ENCODE results near the gene ROGDI. TPM values are rescaled to one million over a fixed set of nuclear protein-coding genes. Genes with fewer than 3 reads are reported as not detected.

ROGDI gene
- total and polyA plus RNA-seq, 2 of the 13 experiments (the other 11 are each of a cell fraction or from before 2014, with no cell fraction given) = 19.2 to 42.1 TPM

DNA sequence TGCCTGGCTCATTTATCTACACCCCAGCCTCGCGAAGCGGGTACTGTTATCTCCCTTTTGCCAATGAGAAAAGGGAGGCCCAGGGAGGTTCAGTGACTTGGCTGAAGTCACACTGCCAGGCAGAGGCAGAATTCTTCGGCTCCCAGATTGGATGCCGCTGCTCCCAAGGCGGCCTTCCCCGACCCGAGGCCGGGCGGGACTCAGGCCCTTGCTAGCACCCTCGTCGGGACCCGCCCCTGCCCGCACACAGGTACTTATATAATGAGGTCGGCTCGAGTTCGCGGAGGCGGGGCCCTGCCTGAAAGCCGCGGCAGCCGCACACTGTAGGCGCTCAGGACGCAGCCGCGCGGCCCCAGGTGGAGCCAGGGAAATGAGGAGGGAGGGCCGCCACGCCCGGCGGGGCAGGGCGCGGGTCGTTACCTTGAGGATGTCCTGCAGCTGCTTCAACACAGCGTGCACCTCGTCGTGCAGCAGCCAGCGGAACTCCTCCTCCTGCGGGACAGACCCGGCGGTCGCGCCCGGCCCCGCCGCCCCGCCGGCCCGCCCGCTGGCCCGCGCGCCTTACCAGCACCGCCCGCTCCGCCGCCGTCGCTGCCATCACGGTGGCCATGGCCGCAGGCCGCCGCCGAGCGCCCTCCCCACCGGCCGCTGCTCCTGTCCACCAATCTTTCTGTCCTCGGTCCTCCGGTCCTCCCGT lies at the start of gene ROGDI (continued):
- TF ChIP-seq, protein P1, sequence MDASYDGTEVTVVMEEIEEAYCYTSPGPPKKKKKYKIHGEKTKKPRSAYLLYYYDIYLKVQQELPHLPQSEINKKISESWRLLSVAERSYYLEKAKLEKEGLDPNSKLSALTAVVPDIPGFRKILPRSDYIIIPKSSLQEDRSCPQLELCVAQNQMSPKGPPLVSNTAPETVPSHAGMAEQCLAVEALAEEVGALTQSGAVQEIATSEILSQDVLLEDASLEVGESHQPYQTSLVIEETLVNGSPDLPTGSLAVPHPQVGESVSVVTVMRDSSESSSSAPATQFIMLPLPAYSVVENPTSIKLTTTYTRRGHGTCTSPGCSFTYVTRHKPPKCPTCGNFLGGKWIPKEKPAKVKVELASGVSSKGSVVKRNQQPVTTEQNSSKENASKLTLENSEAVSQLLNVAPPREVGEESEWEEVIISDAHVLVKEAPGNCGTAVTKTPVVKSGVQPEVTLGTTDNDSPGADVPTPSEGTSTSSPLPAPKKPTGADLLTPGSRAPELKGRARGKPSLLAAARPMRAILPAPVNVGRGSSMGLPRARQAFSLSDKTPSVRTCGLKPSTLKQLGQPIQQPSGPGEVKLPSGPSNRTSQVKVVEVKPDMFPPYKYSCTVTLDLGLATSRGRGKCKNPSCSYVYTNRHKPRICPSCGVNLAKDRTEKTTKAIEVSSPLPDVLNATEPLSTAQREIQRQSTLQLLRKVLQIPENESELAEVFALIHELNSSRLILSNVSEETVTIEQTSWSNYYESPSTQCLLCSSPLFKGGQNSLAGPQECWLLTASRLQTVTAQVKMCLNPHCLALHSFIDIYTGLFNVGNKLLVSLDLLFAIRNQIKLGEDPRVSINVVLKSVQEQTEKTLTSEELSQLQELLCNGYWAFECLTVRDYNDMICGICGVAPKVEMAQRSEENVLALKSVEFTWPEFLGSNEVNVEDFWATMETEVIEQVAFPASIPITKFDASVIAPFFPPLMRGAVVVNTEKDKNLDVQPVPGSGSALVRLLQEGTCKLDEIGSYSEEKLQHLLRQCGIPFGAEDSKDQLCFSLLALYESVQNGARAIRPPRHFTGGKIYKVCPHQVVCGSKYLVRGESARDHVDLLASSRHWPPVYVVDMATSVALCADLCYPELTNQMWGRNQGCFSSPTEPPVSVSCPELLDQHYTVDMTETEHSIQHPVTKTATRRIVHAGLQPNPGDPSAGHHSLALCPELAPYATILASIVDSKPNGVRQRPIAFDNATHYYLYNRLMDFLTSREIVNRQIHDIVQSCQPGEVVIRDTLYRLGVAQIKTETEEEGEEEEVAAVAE (CRISPR knock-in tag; IDR thresholded peaks at IDR 0.05; ENCODE audit: borderline replicate concordance) = no peak
- 0 out of 2 replicates have a peak, but pooled peaks have one; percentile 22 for TF ChIP-seq ZNF572 (CRISPR knock-in tag; IDR thresholded peaks at IDR 0.05)
- 0 out of 2 replicates have a peak, but pooled peaks have one; percentile 27 for TF ChIP-seq ZNF292 (CRISPR knock-in tag; IDR thresholded peaks at IDR 0.05; ENCODE audit: borderline replicate concordance, low read depth)
- TF ChIP-seq ZIK1 (CRISPR knock-in tag; IDR thresholded peaks at IDR 0.05; ENCODE audit: borderline replicate concordance, low read depth) = no peak
- no peak for TF ChIP-seq ZNF44 (CRISPR knock-in tag; IDR thresholded peaks at IDR 0.05)
- TF ChIP-seq ZNF549 (CRISPR knock-in tag; IDR thresholded peaks at IDR 0.05) = no peak
- no peak for TF ChIP-seq ZNF354B (CRISPR knock-in tag; IDR thresholded peaks at IDR 0.05)
- TF ChIP-seq SIX4 (CRISPR knock-in tag; IDR thresholded peaks at IDR 0.05) = 0 out of 2 replicates have a peak, but pooled peaks have one; percentile 39
- TF ChIP-seq, protein P2, sequence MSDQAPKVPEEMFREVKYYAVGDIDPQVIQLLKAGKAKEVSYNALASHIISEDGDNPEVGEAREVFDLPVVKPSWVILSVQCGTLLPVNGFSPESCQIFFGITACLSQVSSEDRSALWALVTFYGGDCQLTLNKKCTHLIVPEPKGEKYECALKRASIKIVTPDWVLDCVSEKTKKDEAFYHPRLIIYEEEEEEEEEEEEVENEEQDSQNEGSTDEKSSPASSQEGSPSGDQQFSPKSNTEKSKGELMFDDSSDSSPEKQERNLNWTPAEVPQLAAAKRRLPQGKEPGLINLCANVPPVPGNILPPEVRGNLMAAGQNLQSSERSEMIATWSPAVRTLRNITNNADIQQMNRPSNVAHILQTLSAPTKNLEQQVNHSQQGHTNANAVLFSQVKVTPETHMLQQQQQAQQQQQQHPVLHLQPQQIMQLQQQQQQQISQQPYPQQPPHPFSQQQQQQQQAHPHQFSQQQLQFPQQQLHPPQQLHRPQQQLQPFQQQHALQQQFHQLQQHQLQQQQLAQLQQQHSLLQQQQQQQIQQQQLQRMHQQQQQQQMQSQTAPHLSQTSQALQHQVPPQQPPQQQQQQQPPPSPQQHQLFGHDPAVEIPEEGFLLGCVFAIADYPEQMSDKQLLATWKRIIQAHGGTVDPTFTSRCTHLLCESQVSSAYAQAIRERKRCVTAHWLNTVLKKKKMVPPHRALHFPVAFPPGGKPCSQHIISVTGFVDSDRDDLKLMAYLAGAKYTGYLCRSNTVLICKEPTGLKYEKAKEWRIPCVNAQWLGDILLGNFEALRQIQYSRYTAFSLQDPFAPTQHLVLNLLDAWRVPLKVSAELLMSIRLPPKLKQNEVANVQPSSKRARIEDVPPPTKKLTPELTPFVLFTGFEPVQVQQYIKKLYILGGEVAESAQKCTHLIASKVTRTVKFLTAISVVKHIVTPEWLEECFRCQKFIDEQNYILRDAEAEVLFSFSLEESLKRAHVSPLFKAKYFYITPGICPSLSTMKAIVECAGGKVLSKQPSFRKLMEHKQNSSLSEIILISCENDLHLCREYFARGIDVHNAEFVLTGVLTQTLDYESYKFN (CRISPR knock-in tag; conservative IDR thresholded peaks at IDR 0.05) = peak; percentile 21; the same call in 1 of the 2 replicates
- TF ChIP-seq, protein P3, sequence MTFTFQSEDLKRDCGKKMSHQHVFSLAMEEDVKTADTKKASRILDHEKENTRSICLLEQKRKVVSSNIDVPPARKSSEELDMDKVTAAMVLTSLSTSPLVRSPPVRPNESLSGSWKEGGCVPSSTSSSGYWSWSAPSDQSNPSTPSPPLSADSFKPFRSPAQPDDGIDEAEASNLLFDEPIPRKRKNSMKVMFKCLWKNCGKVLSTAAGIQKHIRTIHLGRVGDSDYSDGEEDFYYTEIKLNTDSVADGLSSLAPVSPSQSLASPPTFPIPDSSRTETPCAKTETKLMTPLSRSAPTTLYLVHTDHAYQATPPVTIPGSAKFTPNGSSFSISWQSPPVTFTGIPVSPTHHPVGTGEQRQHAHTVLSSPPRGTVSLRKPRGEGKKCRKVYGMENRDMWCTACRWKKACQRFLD (CRISPR knock-in tag; IDR thresholded peaks at IDR 0.05; ENCODE audit: borderline replicate concordance) = no peak
- no peak for TF ChIP-seq PRMT3 (CRISPR knock-in tag; IDR thresholded peaks at IDR 0.05; ENCODE audit: borderline replicate concordance, low read depth)
- TF ChIP-seq, protein P4, sequence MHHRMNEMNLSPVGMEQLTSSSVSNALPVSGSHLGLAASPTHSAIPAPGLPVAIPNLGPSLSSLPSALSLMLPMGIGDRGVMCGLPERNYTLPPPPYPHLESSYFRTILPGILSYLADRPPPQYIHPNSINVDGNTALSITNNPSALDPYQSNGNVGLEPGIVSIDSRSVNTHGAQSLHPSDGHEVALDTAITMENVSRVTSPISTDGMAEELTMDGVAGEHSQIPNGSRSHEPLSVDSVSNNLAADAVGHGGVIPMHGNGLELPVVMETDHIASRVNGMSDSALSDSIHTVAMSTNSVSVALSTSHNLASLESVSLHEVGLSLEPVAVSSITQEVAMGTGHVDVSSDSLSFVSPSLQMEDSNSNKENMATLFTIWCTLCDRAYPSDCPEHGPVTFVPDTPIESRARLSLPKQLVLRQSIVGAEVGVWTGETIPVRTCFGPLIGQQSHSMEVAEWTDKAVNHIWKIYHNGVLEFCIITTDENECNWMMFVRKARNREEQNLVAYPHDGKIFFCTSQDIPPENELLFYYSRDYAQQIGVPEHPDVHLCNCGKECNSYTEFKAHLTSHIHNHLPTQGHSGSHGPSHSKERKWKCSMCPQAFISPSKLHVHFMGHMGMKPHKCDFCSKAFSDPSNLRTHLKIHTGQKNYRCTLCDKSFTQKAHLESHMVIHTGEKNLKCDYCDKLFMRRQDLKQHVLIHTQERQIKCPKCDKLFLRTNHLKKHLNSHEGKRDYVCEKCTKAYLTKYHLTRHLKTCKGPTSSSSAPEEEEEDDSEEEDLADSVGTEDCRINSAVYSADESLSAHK (CRISPR knock-in tag; IDR thresholded peaks at IDR 0.05; ENCODE audit: borderline replicate concordance) = no peak
- no peak for TF ChIP-seq NFYB (CRISPR knock-in tag; IDR thresholded peaks at IDR 0.05)
- no peak for TF ChIP-seq RARG (CRISPR knock-in tag; IDR thresholded peaks at IDR 0.05; ENCODE audit: low read depth)
- no peak for TF ChIP-seq ZNF12 (CRISPR knock-in tag; IDR thresholded peaks at IDR 0.05)
- no peak for TF ChIP-seq ZNF567 (CRISPR knock-in tag; IDR thresholded peaks at IDR 0.05; ENCODE audit: borderline replicate concordance)
